Measurements from ENCODE around the gene PRR30. TPM values are rescaled to one million over a fixed set of nuclear protein-coding genes. Genes with fewer than 3 reads are reported as not detected.

Gene PRR30
- total and polyA plus RNA-seq, 2 of the 4 experiments (the other 2 are of a cell fraction): not detected

DNA sequence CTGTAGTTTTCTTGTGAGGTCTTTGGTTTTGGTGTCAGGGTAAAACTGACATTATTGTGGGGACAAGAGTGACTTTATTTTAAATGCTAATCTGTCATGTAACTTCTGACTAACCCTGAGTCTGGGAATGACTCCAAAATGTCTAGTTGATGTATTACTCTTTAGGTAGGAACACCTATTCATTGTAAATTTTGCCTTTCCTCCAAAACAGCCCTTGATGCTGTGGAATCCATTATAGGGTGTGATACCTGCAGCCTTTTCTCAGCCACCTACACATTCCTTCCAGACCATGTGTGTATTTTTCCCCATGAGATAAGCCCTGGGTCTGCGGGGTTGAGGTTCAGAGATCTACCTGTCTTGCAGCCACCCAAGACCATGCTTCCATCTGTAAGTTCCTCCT is 4.1 kb upstream of the PRR30 start:
- Histone ChIP-seq H3K9ac (ENCODE audit: low read depth, low read length) (no peak overlapping the region), H3K79me1 (ENCODE audit: low read depth in 1 of 2, low read length in 2 of 2) (no peaks in the 10 kb centered on the region), H2AFZ (replicated peaks; ENCODE audit: low read length, poor library complexity) (no peak overlapping the region), H3K27me3 (ENCODE audit: control insufficient read depth, insufficient read depth, low read length) (peaks cover 24% of the 10 kb centered on the region), H3K18ac (ENCODE audit: low read depth, low read length) (no peak overlapping the region), H2BK20ac (ENCODE audit: low read depth, low read length) (no peak overlapping the region), H3K14ac (replicated peaks; ENCODE audit: low read depth, low read length) (no peak overlapping the region), H2AK5ac (ENCODE audit: low read depth, low read length) (no peak overlapping the region), H3K56ac (ENCODE audit: extremely low read depth, insufficient read depth, low read length) (no peak overlapping the region), H3K4me1 (ENCODE audit: control insufficient read depth, insufficient read depth, low read length) (no peaks in the 10 kb centered on the region), H2BK15ac (ENCODE audit: low read depth, low read length) (no peak overlapping the region), H3K9me3 (ENCODE audit: control insufficient read depth, insufficient read depth, low read length) (peaks cover 7% of the 10 kb centered on the region), H3K23ac (ENCODE audit: low read depth, low read length) (no peak overlapping the region), H4K5ac (ENCODE audit: low read depth, low read length) (no peak overlapping the region), H4K91ac (ENCODE audit: insufficient read depth, low read depth, low read length) (no peak overlapping the region), H4K20me1 (ENCODE audit: insufficient read depth, low read length) (no peaks in the 10 kb centered on the region), H3K9me1 (ENCODE audit: insufficient read depth, low read length) (no peaks in the 10 kb centered on the region), H3K4me3 (ENCODE audit: insufficient read depth, low read depth, low read length) (no peak overlapping the region), H3K4ac (ENCODE audit: low read depth, low read length) (no peak overlapping the region), H2BK120ac (ENCODE audit: low read depth, low read length) (no peak overlapping the region), H2BK5ac (ENCODE audit: low read depth, low read length, poor library complexity, severe bottlenecking) (no peak overlapping the region), H3K4me2 (ENCODE audit: low read depth, low read length) (no peak overlapping the region), H4K8ac (ENCODE audit: low read depth in 2 of 2, low read length in 2 of 2) (no peak overlapping the region), H3K36me3 (ENCODE audit: control insufficient read depth, insufficient read depth, low read length) (no peaks in the 10 kb centered on the region), H3K27ac (ENCODE audit: insufficient read depth, low read length) (no peak overlapping the region), H2AK9ac (replicated peaks; ENCODE audit: low read depth, low read length, poor library complexity) (no peak overlapping the region)
- ATAC-seq (ENCODE audit: low read depth): no peak
- no peak for TF ChIP-seq MAFK (IDR thresholded peaks at IDR 0.05; ENCODE audit: low read depth, low read length)
- TF ChIP-seq RFX5 (IDR thresholded peaks at IDR 0.05; ENCODE audit: low read depth, low read length): no peak
- no peak for TF ChIP-seq RAD21 (IDR thresholded peaks at IDR 0.05; ENCODE audit: low read length)
- TF ChIP-seq POLR2A (IDR thresholded peaks at IDR 0.05; ENCODE audit: low read depth, low read length): no peak
- TF ChIP-seq, protein P1, sequence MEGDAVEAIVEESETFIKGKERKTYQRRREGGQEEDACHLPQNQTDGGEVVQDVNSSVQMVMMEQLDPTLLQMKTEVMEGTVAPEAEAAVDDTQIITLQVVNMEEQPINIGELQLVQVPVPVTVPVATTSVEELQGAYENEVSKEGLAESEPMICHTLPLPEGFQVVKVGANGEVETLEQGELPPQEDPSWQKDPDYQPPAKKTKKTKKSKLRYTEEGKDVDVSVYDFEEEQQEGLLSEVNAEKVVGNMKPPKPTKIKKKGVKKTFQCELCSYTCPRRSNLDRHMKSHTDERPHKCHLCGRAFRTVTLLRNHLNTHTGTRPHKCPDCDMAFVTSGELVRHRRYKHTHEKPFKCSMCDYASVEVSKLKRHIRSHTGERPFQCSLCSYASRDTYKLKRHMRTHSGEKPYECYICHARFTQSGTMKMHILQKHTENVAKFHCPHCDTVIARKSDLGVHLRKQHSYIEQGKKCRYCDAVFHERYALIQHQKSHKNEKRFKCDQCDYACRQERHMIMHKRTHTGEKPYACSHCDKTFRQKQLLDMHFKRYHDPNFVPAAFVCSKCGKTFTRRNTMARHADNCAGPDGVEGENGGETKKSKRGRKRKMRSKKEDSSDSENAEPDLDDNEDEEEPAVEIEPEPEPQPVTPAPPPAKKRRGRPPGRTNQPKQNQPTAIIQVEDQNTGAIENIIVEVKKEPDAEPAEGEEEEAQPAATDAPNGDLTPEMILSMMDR (conservative IDR thresholded peaks at IDR 0.05; ENCODE audit: low read depth, low read length): no peak
- no peak for TF ChIP-seq RCOR1 (IDR thresholded peaks at IDR 0.05; ENCODE audit: insufficient replicate concordance, low read length)
- TF ChIP-seq NFE2L2 (IDR thresholded peaks at IDR 0.05; ENCODE audit: low read depth, low read length): no peak
- no peak for TF ChIP-seq SMC3 (IDR thresholded peaks at IDR 0.05; ENCODE audit: low read depth, low read length)
- TF ChIP-seq, protein P2, sequence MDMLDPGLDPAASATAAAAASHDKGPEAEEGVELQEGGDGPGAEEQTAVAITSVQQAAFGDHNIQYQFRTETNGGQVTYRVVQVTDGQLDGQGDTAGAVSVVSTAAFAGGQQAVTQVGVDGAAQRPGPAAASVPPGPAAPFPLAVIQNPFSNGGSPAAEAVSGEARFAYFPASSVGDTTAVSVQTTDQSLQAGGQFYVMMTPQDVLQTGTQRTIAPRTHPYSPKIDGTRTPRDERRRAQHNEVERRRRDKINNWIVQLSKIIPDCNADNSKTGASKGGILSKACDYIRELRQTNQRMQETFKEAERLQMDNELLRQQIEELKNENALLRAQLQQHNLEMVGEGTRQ (IDR thresholded peaks at IDR 0.05; ENCODE audit: low read depth, low read length): no peak
- no peak for TF ChIP-seq FOS (IDR thresholded peaks at IDR 0.05; ENCODE audit: low read depth, low read length)
- intact Hi-C loops (cut with micrococcal nuclease): no loop called here
- BruUV-seq (replicated peaks): no TSS peak
- dilution Hi-C loops (cut with HindIII; ENCODE audit: low sequenced_read_pairs, unreplicated experiment): no loop called here
- in situ Hi-C loops (cut with MboI; ENCODE audit: low sequenced_read_pairs): no loop called here
- ChIA-PET CTCF (interaction anchor here (1.0 kb wide), 1 partner anchor 14 kb away, joined by 5 read pairs; no protein-coding TSS in a partner anchor), POLR2A (ENCODE audit: unreplicated experiment) (interaction anchor here (0.7 kb wide), 1 partner anchor 30 kb away, joined by 4 read pairs; no protein-coding TSS in a partner anchor)
- WGBS, 2 experiments (ENCODE audit: extremely low coverage in 2 of 2, insufficient read length in 1 of 2): no CpG with 5 or more reads among the region's 1 CpG
- no peak for DNase-seq

Data from IMR-90 (cell line).